ENCODE measurements around the gene CUBN.

Gene CUBN

DNA sequence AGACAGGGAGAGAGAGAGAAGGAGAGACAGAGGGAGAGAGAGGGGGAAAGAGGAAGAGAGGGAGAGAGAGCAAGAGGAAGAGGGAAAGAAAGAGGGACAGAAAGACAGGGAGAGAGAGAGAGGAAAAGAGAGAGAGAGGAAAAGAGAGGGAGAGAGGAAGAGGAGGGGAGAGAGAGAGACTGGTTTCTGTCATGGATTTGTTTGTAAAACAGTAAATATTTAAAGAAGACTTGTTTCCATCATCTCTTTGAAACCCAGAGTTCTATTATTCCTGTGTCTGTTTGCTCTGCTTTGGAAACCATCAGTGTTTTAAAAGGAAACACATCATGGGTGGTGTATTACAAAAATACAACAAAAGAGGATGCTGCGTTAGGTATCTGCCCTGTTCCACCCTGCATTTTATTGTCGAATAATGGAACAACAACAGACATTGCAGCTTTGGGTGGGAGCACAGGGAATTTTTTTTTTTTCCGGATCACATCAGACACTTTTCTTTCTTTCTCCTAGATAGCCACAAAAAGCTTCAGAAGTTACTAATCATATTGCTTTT is 161.7 kb downstream of the CUBN start:
- H3K4me3 ChIP-seq (ENCODE audit: low read depth, low read length): peak overlapping the region; percentile 43
- TF ChIP-seq, protein P1, sequence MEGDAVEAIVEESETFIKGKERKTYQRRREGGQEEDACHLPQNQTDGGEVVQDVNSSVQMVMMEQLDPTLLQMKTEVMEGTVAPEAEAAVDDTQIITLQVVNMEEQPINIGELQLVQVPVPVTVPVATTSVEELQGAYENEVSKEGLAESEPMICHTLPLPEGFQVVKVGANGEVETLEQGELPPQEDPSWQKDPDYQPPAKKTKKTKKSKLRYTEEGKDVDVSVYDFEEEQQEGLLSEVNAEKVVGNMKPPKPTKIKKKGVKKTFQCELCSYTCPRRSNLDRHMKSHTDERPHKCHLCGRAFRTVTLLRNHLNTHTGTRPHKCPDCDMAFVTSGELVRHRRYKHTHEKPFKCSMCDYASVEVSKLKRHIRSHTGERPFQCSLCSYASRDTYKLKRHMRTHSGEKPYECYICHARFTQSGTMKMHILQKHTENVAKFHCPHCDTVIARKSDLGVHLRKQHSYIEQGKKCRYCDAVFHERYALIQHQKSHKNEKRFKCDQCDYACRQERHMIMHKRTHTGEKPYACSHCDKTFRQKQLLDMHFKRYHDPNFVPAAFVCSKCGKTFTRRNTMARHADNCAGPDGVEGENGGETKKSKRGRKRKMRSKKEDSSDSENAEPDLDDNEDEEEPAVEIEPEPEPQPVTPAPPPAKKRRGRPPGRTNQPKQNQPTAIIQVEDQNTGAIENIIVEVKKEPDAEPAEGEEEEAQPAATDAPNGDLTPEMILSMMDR (IDR thresholded peaks at IDR 0.05; ENCODE audit: low read depth, low read length): no peak

- peak overlapping the region; percentile 43 for H3K4me3 ChIP-seq (ENCODE audit: low read depth, low read length)
- TF ChIP-seq, protein P1 (IDR thresholded peaks at IDR 0.05; ENCODE audit: low read depth, low read length): no peak
These were observed 162.4 kb downstream of the CUBN start for GRCh38 chr10:16966991-16967865.

DNA sequence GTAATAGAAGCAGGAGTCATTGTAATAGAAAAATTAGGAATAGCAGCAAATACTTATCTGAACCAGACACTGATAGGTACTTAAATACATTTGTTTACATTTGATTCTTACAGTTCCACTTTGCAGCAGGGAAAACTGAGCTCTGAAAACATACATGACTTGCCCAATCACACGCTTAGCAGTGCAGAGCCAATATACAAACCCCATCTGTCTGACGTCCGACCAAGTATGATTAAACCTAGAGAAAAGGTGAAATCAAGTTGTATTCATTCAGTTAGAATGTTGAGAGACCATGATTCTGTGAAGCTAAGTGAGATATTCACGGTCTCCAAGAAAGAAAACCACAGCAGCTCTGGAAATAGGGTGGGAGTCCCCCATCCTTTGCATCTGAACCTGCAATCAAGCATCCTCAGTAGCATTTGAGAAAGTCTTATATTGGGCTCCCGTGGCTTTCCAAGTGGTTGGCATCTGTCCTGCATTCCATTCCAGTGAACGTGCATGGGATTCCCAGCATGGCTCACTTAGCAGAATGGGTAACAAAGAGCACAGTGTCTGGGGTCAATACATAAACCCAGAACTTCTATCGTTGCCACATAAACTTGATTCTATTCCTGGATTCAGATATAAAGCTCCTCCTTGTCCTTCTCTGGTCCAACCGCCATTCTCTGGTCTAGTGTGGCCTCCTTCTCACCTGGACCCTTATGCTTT is 163.7 kb downstream of the CUBN start:
- H3K4me3 ChIP-seq (ENCODE audit: low read depth, low read length): no peak overlapping the region
- TF ChIP-seq, protein P1 (IDR thresholded peaks at IDR 0.05; ENCODE audit: low read depth, low read length): no peak

GRCh38 chr10:16965344-16965616 is 164.3 kb downstream of the CUBN start:
- TF ChIP-seq, protein P1 (IDR thresholded peaks at IDR 0.05; ENCODE audit: low read depth, low read length): no peak
- H3K4me3 ChIP-seq (ENCODE audit: low read depth, low read length): no peak overlapping the region

- TF ChIP-seq, protein P1 (IDR thresholded peaks at IDR 0.05; ENCODE audit: low read depth, low read length): no peak
- no peak overlapping the region for H3K4me3 ChIP-seq (ENCODE audit: low read depth, low read length)
These were observed 164.9 kb downstream of the CUBN start for GRCh38 chr10:16964576-16965343.

DNA sequence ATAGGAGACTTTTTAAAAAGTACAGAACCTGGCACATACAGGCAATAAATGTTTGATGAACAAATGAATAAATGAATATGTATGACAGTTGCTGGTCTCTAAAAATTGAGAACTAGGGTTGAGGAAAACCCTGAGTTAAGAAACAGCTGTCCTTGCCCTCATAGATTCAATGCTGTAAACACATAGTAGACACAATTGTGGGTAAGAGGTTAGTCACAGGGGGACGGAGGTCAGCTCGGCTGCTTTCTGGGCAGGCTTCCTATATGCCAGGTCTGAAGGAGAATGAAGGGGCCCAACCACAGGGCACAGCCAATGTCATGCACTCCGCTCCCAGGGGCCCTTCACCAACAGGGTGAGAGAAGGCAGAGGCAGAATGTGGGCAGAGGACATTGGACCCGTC is 169.1 kb downstream of the CUBN start:
- TF ChIP-seq, protein P1 (IDR thresholded peaks at IDR 0.05; ENCODE audit: low read depth, low read length): no peak
- no peak overlapping the region for H3K4me3 ChIP-seq (ENCODE audit: low read depth, low read length)
